GM03348 (cell line): ENCODE results near the gene PARD3B.

Experiments
- DNase-seq: peaks from one replicate; pipeline ENCODE4 v3.0.0; 2012; ENCODE audit warnings: low spot score

PARD3B gene

GRCh38 chr2:205273148-205273547, 727.9 kb downstream of the PARD3B start:
- no peak for DNase-seq

GRCh38 chr2:205273627-205274026, 728.4 kb downstream of the PARD3B start:
- DNase-seq, result no peak

GRCh38 chr2:205274801-205275200, 729.5 kb downstream of the PARD3B start:
- no peak for DNase-seq

GRCh38 chr2:205276116-205276777, 731.0 kb downstream of the PARD3B start:
- DNase-seq, result peak; percentile 57

GRCh38 chr2:205280596-205281236, 735.4 kb downstream of the PARD3B start:
- DNase-seq, result no peak

- DNase-seq, result no peak
Observed at GRCh38 chr2:205283736-205284270, 738.5 kb downstream of the PARD3B start.

GRCh38 chr2:205284334-205284733, 739.1 kb downstream of the PARD3B start:
- DNase-seq, result no peak

GRCh38 chr2:205287316-205287715, 742.0 kb downstream of the PARD3B start:
- DNase-seq, result no peak

- no peak for DNase-seq
Observed at GRCh38 chr2:205288686-205289085, 743.4 kb downstream of the PARD3B start.

- no peak for DNase-seq
Observed at GRCh38 chr2:205290299-205290698, 745.0 kb downstream of the PARD3B start.

GRCh38 chr2:205292665-205293295, 747.5 kb downstream of the PARD3B start:
- no peak for DNase-seq

- no peak for DNase-seq
Observed at GRCh38 chr2:205293559-205293958, 748.3 kb downstream of the PARD3B start.

- no peak for DNase-seq
Observed at GRCh38 chr2:205296959-205297358, 751.7 kb downstream of the PARD3B start.

GRCh38 chr2:205297368-205297767, 752.1 kb downstream of the PARD3B start:
- DNase-seq, result no peak

- no peak for DNase-seq
Observed at GRCh38 chr2:205297846-205298245, 752.6 kb downstream of the PARD3B start.

GRCh38 chr2:205311201-205311600, 765.9 kb downstream of the PARD3B start:
- DNase-seq, result no peak

GRCh38 chr2:205321231-205321630, 776.0 kb downstream of the PARD3B start:
- DNase-seq, result peak; percentile 37

GRCh38 chr2:205323929-205324328, 778.7 kb downstream of the PARD3B start:
- DNase-seq, result no peak

- no peak for DNase-seq
Observed at GRCh38 chr2:205324355-205324754, 779.1 kb downstream of the PARD3B start.

GRCh38 chr2:205333351-205333750, 788.1 kb downstream of the PARD3B start:
- no peak for DNase-seq

GRCh38 chr2:205337274-205337673, 792.0 kb downstream of the PARD3B start:
- DNase-seq, result no peak

GRCh38 chr2:205338156-205338555, 792.9 kb downstream of the PARD3B start:
- no peak for DNase-seq

- no peak for DNase-seq
Observed at GRCh38 chr2:205343103-205343502, 797.8 kb downstream of the PARD3B start.
